Stimulated activated naive CD4-positive, alpha-beta T cell treated with Interleukin-2 at 50 U/mL for 16 hours (primary cell): Measurements from ENCODE around the gene MRS2.
"Not testable (repeated sequence)": the region's sequence is repeated elsewhere in the genome, so short reads cannot be mapped to it uniquely, and the experiment has no call there.

Experiments used
- DNase-seq: peaks from one replicate; lab custom pipeline; 2025; lab: John Stamatoyannopoulos, UW

The MRS2 gene

GRCh38 chr6:24391208-24391607, 11.5 kb upstream of the MRS2 start:
- no peak for DNase-seq

- DNase-seq: no peak
These were observed 10.9 kb upstream of the MRS2 start for GRCh38 chr6:24391756-24392405.

GRCh38 chr6:24394061-24394779, 8.5 kb upstream of the MRS2 start:
- no peak for DNase-seq

GRCh38 chr6:24394780-24395437, 7.8 kb upstream of the MRS2 start:
- no peak for DNase-seq

- no peak for DNase-seq
These were observed 5.9 kb upstream of the MRS2 start for GRCh38 chr6:24396824-24397223.

GRCh38 chr6:24397631-24398030, 5.1 kb upstream of the MRS2 start:
- no peak for DNase-seq

- DNase-seq: not testable (repeated sequence)
These were observed 2.4 kb upstream of the MRS2 start for GRCh38 chr6:24400045-24401039.

GRCh38 chr6:24401458-24401857, 1.3 kb upstream of the MRS2 start:
- no peak for DNase-seq

- no peak for DNase-seq
These were observed 727 bp downstream of the MRS2 start for GRCh38 chr6:24403501-24403824.

GRCh38 chr6:24405262-24405661, 2.5 kb downstream of the MRS2 start:
- no peak for DNase-seq

- no peak for DNase-seq
These were observed 6.1 kb downstream of the MRS2 start for GRCh38 chr6:24408719-24409410.

GRCh38 chr6:24410622-24411021, 7.9 kb downstream of the MRS2 start:
- DNase-seq: no peak

GRCh38 chr6:24412294-24412693, 9.6 kb downstream of the MRS2 start:
- no peak for DNase-seq

- not testable (repeated sequence) for DNase-seq
These were observed 11.8 kb downstream of the MRS2 start for GRCh38 chr6:24414531-24414930.

GRCh38 chr6:24415753-24416152, 13.0 kb downstream of the MRS2 start:
- no peak for DNase-seq

GRCh38 chr6:24419526-24419925, 16.8 kb downstream of the MRS2 start:
- DNase-seq: no peak

- no peak for DNase-seq
These were observed 22.4 kb downstream of the MRS2 start for GRCh38 chr6:24425091-24425490.

GRCh38 chr6:24426729-24427446, 24.2 kb downstream of the MRS2 start:
- DNase-seq: no peak

GRCh38 chr6:24428615-24429014, 25.9 kb downstream of the MRS2 start:
- no peak for DNase-seq

GRCh38 chr6:24429146-24429545, 26.4 kb downstream of the MRS2 start:
- no peak for DNase-seq

- no peak for DNase-seq
These were observed 27.4 kb downstream of the MRS2 start for GRCh38 chr6:24430086-24430485.
